DMS114 treated with DMSO at 0.1 percent for 48 hours (cell line): ENCODE results near the gene DLG3.

ENCODE experiments used
- DNase-seq: peaks from one replicate; lab custom pipeline; 2025; ENCODE audit not compliant: unreplicated experiment; lab: John Stamatoyannopoulos, UW

DLG3 gene

GRCh38 chrX:70476166-70476933 lies 31.7 kb downstream of the DLG3 start:
- no peak for DNase-seq

DNA sequence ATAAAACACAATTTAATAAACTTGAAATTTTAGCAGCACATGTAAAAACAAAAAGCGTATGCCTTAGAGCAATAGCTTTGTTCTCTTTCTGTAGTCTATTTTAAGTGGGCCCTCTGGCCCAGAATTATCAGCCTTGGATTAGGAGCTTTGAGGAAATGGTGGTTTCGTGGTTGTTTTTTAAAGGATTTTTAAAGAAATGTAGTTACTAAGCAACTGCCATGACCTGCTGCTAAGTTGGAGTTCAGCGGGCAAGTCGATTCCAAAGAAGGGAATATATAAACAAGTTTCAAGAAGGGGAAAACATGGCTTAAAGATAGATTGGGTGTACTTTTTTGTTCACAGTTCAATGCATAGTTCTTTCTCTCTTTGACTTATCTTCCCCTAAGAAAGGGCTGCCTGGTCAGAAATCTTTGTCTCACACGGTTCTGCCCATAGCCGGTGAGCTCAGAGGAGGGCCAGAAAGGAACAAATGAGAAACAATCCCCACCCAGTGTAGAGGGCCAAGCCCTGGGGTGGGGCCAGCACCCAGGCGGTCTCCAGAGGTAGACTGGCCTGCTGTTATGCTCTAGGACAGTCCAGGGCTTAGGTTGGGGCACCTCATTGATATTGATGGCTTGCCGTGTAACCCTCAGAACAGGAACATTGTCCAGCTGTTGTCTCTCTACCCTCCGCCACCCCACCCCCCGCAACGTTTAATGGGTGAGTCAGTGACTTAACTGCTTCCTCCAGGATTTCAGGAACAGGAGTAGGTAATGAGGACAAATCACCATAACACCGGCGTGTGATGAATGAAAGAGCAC lies 32.5 kb downstream of the DLG3 start:
- DNase-seq, result no peak

DNA sequence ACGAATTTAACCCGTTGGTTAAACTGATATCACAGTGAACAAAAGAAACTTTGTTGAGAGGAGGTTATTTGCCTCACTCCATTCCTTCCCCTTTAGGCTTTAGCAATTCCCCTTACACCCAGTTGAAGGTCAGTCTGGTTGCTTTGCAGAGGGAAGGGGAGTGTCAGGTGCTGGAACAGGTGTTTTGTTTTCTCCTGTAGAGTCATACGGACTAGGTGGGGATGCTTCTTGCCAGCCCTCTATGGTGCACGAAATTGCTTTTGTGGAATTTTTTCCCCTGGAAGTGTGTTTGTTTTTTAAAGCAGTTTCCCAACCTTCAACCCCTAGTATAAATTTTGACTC lies 33.1 kb downstream of the DLG3 start:
- no peak for DNase-seq

DNA sequence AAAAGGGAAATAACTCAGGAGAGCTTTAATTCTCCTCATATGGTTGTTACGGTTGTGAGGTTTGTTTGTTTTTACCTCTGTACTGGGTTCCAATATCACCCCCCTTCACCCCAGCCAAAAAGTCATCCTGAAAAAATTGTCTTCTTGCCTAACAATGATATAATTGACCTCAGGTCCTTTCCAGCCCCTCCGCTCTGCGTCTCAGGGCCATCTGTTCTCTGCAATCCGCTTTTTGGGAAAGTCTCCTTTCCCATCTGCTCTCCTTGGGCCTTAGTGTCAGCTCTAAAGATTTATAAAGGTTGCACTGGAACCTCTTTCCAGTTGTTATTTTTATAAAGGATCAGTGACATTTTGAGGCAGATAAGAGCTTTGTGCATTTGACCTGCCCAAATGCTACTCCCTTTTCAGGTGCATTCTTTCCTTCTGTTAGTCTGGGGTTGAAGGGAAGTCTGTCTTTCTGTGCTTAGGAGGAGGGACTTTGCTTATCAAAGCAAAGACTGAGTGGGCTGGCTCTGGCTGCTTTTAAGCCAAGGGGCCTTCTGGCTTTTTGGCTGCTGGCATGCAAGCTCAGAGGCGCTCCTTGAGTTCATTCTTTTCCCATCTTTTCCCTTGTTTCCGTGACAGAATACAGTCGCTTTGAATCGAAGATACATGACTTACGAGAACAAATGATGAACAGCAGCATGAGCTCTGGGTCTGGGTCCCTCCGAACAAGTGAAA lies 34.1 kb downstream of the DLG3 start:
- DNase-seq, result no peak

DNA sequence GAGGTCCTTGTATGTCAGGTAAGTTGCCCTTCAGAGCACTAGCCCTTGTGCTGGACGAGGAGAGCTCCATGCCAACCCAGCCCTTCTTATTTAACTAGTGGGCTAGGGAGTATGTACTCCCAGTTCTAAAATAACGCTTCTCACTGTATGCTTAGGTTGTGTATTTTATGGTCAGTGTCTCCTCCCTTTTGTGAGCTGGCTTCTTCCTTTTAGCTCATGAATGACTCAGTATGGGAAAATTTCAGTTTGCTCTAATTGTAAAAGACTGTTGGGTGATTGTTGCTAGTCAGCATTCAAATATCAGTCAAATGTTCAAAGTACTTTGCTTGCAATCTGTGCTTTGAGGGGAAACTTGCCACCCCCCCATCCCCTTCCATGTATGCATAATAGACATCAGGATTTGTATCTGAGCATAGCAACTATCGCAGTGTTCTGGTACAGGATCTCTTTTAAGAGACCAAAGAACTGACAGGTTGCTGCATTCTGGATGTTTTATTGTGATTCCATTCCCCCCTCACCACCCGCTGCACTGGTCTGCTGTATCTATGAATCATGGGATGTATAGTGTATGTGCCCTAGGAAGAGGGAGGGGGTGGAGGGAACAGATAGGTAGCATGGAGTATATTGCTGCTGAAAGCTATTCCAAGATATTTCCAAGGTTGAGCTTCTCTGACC lies 34.7 kb downstream of the DLG3 start:
- DNase-seq, result no peak

DNA sequence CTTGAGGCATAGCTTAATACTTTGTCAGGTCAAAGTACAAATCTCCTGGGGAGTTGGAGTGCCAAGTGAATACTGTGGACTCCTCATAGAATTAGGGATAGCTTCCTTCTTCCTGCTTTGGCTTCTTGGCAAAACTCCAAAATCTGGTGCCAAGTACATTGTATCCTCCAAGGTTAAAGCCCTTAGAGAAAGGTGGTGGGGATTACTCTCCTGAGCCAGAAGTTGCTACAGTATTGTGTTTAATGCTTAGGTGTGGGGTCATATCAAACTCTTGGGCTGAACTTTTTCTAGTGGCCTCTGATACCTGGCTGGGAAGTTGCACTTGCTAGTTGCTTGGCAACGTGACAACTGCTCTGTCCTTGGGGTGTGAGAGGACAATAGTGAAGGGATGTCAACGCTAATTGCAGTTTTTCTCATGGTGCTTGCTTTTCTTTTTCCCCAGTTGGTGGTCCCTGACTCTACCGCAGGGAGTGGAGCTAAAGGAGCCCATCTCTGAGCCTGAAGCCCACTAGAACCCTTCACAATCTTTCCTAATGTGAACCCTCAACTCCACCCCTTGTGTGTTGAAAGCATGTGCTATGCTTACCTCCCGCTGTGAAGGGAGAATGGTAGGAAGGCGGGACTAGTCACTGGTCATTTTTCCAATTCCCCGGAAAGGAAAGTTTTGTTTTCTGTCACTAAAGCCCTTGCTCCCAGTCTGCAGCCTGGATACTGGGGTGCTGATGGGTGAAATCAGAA lies 35.5 kb downstream of the DLG3 start:
- no peak for DNase-seq

GRCh38 chrX:70480660-70481018 lies 36.0 kb downstream of the DLG3 start:
- DNase-seq, result no peak

GRCh38 chrX:70481471-70482270 lies 37.0 kb downstream of the DLG3 start:
- DNase-seq, result no peak

- no peak for DNase-seq
Measured at GRCh38 chrX:70482300-70482699, 37.7 kb downstream of the DLG3 start.

GRCh38 chrX:70485466-70485865 lies 40.8 kb downstream of the DLG3 start:
- DNase-seq, result no peak

- no peak for DNase-seq
Measured at GRCh38 chrX:70488856-70489255, 44.2 kb downstream of the DLG3 start.

DNA sequence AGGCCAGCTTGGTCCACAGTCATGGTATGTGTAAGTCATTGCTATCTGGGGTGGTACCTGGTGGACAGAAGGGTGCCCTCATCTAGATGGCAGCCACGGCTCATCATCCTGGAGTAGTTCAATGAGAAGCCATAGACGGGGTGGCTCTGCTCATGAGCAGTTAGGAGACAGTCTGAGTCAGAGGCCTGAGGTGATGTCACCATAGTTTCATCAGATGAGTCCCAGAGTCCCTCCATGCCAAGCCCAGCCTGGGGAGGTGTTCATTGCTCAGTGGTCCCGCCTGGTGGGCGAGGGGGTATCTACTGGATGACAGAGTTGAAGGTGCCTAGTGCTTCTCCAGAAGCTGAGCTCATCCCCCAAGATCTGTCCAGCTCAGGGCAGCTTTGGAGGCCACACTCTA lies 49.8 kb downstream of the DLG3 start:
- no peak for DNase-seq

DNA sequence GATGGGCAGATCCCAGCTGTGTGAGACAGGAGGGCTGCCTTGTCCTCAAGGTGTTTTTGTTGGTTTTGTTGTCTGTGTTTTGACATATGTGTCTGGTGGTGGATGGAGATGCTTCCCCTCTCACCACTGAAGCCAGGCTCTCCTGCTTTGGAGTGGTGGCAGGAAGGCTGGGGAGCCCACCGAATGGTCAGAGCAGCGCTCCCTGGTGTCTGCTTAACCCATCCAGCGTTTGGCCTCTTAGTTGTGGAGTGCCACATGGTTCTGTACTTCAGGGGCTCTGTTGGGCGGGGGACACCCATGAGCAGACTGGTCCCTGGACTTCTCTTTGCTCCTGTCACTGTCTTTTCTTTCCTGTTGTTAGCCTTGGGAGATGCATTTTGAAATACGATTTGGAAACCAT lies 51.9 kb downstream of the DLG3 start:
- DNase-seq, result no peak

- no peak for DNase-seq
Measured at GRCh38 chrX:70497026-70497425, 52.4 kb downstream of the DLG3 start.

- no peak for DNase-seq
Measured at GRCh38 chrX:70498129-70498528, 53.5 kb downstream of the DLG3 start.

GRCh38 chrX:70500826-70501225 lies 56.2 kb downstream of the DLG3 start:
- no peak for DNase-seq

DNA sequence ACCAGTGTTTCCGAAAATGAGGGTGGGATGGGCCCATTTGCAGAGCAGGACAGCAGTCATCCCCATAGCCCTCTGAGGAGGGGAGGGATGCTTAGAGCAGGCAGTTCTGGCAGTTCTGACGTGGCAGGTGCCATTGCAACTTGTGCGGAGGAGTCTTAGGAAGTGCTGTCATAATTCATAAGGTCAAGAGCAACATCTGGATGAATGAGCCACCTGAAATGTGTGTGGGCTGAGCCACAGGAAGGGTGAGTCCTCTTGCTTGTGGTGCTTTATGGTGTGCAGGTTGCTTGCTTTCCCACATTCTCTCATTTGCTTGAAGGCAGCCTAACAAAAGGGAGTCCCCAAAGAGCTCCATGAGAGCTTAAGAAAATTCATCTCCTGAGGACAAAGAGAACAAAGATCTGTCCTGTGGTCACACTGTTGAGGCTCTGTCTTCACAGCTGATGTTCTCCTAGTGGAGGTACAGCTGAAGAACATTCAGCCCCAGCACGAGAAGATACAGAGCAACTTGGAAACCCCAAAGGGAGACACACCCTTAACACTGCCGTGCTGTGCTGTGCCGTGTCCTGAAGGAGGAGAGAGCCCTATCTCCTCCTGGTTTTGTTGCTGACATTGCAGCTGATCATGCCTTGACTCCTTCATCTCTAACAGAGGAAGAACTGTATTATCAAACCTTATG lies 60.3 kb downstream of the DLG3 start:
- no peak for DNase-seq

GRCh38 chrX:70505451-70505841 lies 60.8 kb downstream of the DLG3 start:
- no peak for DNase-seq

GRCh38 chrX:70508296-70508911 lies 63.8 kb downstream of the DLG3 start:
- no peak for DNase-seq
